Globus pallidus (tissue), 1 donor: ENCODE results near the gene HEXD.
"Not testable (repeated sequence)": the region's sequence is repeated elsewhere in the genome, so short reads cannot be mapped to it uniquely, and the experiment has no call there.

ENCODE experiments used
- DNase-seq: peaks from one replicate; pipeline ENCODE4 v3.0.0-alpha.2; 2015; ENCODE audit warnings: low spot score

Gene HEXD

GRCh38 chr17:82458179-82458884, 40.2 kb downstream of the HEXD start, which contains the start of gene NARF:
Gene NARF (plus strand): TSS chr17:82458741. CDS start chr17:82458804, 63 bp downstream.
- peak; percentile 99 for DNase-seq

DNA sequence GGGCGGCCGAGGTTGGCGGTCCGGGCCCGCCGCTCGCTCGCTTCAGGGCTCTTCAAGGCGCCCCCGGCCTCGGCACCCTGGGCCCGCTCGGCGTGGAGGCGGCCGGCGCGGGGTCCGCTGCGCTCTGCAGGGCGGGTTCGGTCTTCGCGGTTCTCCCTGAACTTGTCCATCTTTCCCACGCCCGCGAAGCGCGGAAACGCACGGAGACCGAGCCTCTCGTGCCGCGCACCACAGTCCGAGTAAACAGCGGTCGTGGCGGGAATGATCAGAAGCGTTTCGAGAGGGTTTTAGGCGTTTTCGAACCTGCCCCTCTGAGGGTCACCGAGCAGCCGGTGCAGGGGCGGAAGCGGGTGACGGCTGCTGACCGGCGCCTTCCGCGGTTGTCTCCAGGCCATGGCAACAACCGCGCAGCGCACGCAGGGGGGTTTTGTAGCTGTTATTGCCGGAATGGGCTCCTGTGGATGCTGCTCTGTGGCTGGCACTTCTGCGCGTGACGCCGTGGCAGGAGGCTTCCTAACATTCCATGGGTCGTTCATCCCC, 40.8 kb downstream of the HEXD start:
- DNase-seq: no peak

DNA sequence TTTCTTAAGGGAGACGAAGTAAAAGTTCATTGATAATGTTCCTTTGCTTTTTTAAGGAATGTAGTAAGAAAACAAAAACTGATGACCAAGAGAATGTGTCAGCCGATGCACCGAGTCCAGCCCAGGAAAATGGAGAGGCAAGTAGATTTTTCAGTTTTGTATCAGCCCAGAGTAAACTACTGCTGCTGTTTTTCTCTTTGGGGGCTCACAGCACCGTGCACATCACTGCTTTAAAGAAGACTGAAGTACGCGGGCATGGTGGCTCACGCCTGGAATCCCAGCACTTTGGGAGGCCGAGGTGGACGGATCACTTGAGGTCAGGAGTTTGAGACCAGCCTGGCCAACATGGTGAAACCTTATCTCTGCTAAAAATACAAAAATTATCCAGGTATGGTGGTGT, 41.8 kb downstream of the HEXD start:
- not testable (repeated sequence) for DNase-seq

DNA sequence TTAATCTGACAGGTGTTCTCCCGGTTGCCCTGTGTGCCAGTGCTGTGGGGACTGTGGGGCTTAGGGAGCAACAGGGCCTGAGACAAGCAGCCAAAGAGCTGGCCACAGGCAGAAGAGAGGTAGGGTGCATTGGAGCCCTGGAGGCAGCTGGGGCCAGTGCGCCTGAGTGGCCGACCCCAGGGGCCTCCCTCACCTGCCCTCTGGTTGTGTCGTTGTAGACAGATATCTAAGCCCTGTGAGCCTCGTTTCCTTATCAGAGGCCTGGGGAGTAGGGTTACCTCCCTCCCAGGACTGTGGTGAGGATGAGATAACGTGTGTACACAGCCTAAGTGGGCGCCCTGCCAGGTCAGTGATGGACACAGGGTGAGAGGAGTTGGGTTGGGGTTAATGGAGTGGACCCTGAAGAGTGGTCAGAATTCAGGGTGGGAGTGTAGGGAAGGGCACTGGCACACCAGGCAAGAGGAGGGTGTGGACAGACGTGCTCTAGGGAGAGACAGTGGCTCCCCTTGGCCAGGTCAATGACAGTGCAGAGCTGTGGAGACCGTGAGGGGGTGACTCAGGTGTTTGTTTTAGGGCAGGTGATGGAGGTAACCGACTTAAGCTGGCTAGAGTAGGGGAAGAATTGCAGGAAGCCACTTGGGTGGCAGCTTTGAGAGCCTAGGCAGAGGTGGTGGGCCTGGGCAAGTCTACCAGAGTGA, 43.8 kb downstream of the HEXD start:
- DNase-seq: no peak

- no peak for DNase-seq
These were observed 45.2 kb downstream of the HEXD start for GRCh38 chr17:82463391-82463790.

DNA sequence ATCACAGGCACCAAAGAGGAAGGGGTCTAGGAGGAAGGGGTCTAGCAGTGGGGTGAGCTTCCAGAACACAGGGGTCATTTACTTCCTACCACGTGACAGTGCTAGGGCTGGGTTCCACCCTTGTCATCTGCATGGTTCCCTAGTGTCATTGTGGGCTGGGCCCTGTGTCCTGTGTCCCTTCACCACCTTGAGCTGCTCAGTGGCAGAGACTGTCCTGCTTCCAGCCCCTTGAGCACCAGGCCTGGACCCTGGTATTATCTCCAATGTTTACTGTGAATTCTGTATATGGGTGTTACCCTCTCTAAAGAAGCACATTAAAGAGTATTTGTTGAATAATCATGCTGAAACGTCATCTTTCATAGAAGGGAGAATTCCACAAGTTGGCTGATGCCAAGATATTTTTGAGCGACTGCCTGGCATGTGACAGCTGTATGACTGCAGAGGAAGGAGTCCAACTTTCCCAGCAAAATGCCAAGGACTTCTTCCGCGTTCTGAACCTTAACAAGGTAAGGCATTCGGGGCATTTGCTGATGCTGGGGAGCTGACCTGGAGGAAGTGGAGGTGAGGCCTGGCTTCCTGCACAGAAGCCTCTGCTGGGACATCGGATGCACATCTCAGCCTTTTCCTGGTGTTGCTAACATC, 45.9 kb downstream of the HEXD start:
- DNase-seq: no peak

DNA sequence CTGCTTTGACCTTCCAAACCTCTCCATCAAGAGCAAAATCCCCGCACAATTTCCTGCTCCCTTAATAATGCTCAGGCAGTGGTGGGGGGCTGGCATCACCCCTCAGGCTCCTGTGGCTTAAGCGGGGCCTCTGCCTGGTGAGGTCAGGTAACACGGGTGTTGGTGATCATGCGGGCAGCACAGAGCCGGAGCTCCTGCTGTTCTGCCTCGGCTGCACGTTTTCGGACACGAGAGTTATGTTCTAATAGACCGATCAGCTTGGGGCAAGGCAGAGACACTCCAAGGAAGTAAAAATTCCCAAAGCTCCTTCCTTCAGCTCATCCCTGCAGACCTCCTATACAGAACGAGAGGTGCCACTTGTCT, 46.4 kb downstream of the HEXD start:
- no peak for DNase-seq

- no peak for DNase-seq
These were observed 47.0 kb downstream of the HEXD start for GRCh38 chr17:82465023-82465603.

DNA sequence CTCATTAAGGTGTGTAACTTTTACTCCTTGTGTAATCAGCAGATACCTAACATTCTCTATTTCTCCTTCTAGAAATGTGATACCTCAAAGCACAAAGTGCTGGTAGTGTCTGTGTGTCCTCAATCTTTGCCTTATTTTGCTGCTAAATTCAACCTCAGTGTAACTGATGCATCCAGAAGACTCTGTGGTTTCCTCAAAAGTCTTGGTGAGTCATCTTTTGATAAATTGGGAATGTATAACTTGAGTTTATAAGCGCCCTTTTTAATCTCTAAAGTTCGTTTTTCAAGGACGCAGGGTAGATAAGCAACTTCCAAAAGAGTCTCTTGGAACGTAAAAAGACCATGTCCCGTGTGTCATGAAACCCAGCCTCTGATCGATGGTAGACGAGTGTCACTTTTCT, 50.5 kb downstream of the HEXD start:
- DNase-seq: no peak

DNA sequence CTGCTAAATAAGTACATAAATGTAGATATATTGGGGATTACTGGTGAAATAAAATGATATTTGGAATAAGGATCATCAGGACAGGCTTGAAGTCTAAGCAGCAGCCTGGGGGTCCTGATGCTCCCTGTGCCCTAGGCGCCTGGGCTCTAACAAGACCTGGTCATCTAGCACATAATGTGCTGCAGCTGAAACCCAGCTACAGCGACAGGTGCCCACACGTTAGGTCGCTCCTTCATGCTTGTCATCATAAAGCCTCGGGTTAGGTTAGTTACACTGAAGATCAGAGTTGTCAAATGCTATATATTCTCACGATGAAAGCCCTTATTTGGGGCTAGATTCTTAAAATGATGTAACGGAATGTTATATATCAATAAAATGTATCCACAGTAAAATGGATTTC, 51.9 kb downstream of the HEXD start:
- DNase-seq: no peak

DNA sequence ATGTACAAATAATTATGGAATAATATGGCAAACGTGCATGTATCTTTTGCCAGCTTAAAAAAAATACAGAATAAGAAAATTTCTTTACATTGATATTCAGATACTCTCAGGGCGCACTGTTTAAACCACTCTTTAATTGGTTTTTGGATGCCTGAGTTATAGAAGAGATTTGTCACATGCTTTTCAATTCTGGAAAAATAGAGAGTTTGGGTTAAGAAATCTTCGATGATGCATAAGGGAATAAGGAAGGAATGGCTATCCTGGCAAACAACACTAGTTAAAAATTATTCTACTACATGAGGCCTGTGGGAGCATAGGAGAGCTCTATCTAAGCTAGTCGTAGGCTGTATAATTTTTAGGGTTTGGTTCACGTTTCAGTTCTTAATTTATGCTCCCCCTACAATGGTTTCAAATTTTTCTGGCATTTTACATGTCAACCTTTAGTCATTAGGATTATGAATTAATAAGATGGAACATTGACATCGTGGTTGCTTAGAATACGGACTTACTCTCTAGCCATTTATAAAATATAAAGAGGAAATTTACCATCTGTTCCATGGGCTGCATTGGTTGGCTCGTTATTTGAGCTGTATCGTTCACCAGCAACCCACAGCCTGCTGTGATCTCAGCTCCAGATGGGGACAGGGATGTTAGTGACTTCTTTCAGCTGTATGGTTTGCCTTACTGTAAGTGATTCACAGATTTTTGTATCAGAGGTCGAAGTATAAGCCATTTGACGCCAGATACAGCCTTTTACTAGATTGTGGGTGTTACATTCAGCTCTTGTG, 56.3 kb downstream of the HEXD start:
- DNase-seq: no peak

GRCh38 chr17:82475458-82475857, 57.3 kb downstream of the HEXD start:
- DNase-seq: no peak

DNA sequence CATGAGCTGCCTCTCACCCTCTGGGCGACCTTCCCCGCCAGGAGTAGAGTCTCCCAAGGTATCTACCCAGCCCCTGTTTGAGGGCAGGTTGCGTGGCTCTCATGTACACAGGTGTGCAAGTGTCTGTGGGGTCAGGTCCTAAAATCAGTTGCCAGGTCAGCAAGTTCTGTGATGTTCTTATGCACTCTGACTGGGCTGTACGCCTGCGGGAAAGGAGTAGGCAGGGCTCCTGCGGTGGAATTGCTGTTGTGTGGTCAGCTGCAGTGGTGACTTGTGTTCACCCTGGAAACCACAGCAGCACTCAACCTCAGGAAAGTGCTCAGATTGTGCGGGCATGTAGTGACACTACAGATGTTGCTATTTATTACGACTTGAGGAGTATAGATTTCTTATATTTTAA, 59.8 kb downstream of the HEXD start:
- no peak for DNase-seq

- DNase-seq: no peak
These were observed 61.5 kb downstream of the HEXD start for GRCh38 chr17:82479602-82480001.

GRCh38 chr17:82480318-82480717, 62.2 kb downstream of the HEXD start:
- no peak for DNase-seq

DNA sequence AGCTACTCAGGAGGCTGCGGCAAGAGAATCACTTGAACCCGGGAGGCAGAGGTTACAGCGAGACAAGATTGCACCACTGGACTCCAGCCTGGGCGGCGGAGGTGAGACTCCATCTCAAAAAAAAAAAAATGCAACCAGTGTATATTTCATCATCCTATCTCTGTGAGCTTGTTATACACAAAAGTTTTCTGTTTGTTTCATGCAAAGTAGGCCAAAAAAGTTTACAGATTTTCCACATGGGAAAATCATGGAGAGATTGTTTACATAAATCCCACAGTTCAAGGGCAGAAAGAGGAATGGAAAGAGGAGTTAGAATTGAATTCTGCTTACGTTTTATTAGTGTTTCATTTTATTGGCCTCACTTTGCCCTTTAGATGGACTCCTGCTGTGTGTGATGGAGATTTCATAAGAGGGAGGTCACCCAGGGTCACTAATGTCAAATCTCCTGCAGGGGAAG, 65.1 kb downstream of the HEXD start:
- DNase-seq: no peak

DNA sequence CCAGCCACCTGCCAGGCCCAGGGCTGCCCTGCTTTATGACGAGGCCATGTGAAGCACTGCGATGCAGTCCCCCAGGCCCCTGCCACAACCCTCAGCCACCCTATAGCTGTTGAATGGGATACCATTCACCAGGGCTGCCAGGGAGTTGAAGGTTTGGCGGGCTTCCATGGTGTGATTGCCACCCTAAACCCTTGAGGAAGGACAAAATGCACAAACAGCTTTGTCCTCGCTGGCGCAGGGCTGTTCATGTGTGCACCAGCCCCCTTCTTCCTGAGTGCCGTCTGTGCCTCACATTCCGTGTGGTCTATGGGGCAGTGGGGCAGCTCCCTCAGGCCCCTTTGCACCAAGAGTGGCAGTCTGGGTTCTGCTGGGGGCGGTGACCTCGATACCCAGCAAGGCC, 65.7 kb downstream of the HEXD start:
- no peak for DNase-seq

- no peak for DNase-seq
These were observed 68.3 kb downstream of the HEXD start for GRCh38 chr17:82486231-82487094.

DNA sequence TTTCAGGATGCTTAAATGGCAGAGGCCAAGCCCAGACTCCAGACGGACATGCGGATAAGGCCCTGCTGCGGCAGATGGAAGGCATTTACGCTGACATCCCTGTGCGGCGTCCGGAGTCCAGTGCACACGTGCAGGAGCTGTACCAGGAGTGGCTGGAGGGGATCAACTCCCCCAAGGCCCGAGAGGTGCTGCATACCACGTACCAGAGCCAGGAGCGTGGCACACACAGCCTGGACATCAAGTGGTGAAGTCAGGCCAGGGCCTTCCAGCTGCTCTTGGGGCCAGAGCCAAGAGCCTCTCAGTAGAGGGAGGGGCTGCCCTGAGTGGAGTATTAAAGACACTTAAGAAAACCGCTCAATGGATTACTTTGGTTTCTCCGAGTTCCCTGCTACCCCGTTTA, 69.8 kb downstream of the HEXD start:
- DNase-seq: peak; percentile 7

GRCh38 chr17:82489117-82489516, 71.0 kb downstream of the HEXD start:
- peak; percentile 69 for DNase-seq
